Calu3 (cell line): ENCODE data around the gene LEF1. TPM values are rescaled to one million over a fixed set of nuclear protein-coding genes. Genes with fewer than 3 reads are reported as not detected.

ENCODE experiments used
- BruUV-seq: library from RNA; stranded (reverse); fragments of 400-500 nt; replicated peaks from 2 replicates; lab custom pipeline; 2021; lab: Mats Ljungman, UMichigan
- CTCF ChIA-PET: fragments of 300-600 bp; sonication (Branson Sonifier 250); formaldehyde crosslinking; loops from one replicate; lab custom pipeline; 2022; ENCODE audit warnings: antibody characterized with exemption; lab: Charles Lee
- DNase-seq: peaks from one replicate; pipeline ENCODE4 v3.0.0; 2022
- H3K27ac Mint-ChIP-seq: one replicate; pipeline ENCODE4 v1.8.0; 2022; ENCODE audit warnings: mixed read lengths; ENCODE audit not compliant: unreplicated experiment
- H3K27me3 Mint-ChIP-seq: one replicate; pipeline ENCODE4 v1.8.0; 2022; ENCODE audit warnings: mixed read lengths; ENCODE audit not compliant: unreplicated experiment
- H3K36me3 Mint-ChIP-seq: one replicate; pipeline ENCODE4 v1.8.0; 2022; ENCODE audit warnings: mild to moderate bottlenecking, moderate library complexity, mixed read lengths; ENCODE audit not compliant: insufficient read depth, unreplicated experiment
- H3K4me1 Mint-ChIP-seq: one replicate; pipeline ENCODE4 v1.8.0; 2022; ENCODE audit warnings: mild to moderate bottlenecking, low read depth, mixed read lengths; ENCODE audit not compliant: unreplicated experiment
- H3K4me3 Mint-ChIP-seq: one replicate; pipeline ENCODE4 v1.8.0; 2022; ENCODE audit warnings: mild to moderate bottlenecking, low read depth, moderate library complexity, mixed read lengths; ENCODE audit not compliant: unreplicated experiment
- H3K9me3 Mint-ChIP-seq: one replicate; pipeline ENCODE4 v1.8.0; 2022; ENCODE audit warnings: low read depth, mixed read lengths; ENCODE audit not compliant: unreplicated experiment
- intact Hi-C: fragments of 100-400 bp; cut with micrococcal nuclease; formaldehyde crosslinking; loops from one replicate; pipeline ENCODE4 v1.10.0; 2022; ENCODE audit not compliant: unreplicated experiment
- total RNA-seq: library from RNA; stranded (reverse); gene quantifications from 2 replicates; pipeline ENCODE4 v1.2.3, GENCODE V29; 2022
- TF ChIP-seq, protein P1 (sequence below): fragments of 200-600 bp; IDR thresholded peaks from one replicate; pipeline ENCODE4 v1.8.0; 2022; ENCODE audit warnings: antibody characterized with exemption; ENCODE audit not compliant: unreplicated experiment

LEF1 gene
- total RNA-seq, 1 experiment from 2014 or later, result not detected

DNA sequence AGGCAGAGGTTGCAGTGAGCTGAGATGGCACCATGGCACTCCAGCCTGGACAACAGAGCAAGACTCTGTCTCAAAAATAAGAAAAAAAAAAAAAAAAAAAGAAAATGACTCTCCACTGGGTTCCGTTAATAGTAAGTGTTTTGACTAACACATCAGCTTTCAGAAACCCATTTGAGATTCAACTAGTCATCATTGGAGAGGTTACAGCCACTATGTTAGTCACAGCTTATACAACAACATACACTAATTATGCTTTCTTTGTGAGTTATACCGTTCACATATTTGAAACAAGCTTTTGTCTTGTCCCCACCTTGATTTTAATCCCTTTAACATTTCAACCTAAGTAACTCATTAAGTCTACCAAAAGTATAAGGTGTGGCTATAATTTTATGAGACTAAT, 130.8 kb downstream of the LEF1 start:
- intact Hi-C loops, result no loop called here
- Mint-ChIP-seq H3K9me3 (no peaks in the 10 kb centered on the region), H3K4me3 (no peak overlapping the region), H3K36me3 (no peaks in the 10 kb centered on the region), H3K27ac (no peak overlapping the region), H3K27me3 (no peaks in the 10 kb centered on the region), H3K4me1 (no peaks in the 10 kb centered on the region)
- no TSS peak for BruUV-seq
- CTCF ChIA-PET, result interaction anchor here (0.6 kb wide), 3 partner anchors 27 to 531 kb away, joined by 3 to 8 read pairs (median 3); no protein-coding TSS in a partner anchor
- TF ChIP-seq, protein P1, sequence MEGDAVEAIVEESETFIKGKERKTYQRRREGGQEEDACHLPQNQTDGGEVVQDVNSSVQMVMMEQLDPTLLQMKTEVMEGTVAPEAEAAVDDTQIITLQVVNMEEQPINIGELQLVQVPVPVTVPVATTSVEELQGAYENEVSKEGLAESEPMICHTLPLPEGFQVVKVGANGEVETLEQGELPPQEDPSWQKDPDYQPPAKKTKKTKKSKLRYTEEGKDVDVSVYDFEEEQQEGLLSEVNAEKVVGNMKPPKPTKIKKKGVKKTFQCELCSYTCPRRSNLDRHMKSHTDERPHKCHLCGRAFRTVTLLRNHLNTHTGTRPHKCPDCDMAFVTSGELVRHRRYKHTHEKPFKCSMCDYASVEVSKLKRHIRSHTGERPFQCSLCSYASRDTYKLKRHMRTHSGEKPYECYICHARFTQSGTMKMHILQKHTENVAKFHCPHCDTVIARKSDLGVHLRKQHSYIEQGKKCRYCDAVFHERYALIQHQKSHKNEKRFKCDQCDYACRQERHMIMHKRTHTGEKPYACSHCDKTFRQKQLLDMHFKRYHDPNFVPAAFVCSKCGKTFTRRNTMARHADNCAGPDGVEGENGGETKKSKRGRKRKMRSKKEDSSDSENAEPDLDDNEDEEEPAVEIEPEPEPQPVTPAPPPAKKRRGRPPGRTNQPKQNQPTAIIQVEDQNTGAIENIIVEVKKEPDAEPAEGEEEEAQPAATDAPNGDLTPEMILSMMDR, result no peak
- DNase-seq, result no peak

DNA sequence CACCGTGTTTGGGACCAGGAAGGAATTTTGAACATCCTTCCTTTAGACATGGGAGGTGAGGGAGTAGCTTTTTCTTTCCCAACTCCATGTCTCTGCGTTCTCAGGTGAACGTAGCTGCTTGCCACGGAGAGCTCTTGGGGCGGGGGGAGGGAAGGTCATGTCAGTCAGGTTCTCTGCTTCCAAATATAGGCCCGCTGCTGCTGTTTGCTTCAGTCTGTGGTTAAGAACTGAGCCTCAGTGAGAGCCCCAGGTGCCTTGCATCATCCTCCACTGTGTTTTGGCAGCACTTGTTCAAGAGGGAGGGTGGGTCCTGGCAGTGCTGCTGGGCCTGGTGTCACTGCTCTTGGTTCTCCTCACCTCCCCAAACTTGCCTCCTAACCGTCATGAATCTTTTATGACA, 132.5 kb downstream of the LEF1 start:
- Mint-ChIP-seq H3K27ac (no peak overlapping the region), H3K36me3 (no peaks in the 10 kb centered on the region), H3K4me3 (no peak overlapping the region), H3K27me3 (no peaks in the 10 kb centered on the region), H3K4me1 (no peaks in the 10 kb centered on the region), H3K9me3 (no peaks in the 10 kb centered on the region)
- no peak for DNase-seq
- intact Hi-C loops, result no loop called here
- TF ChIP-seq, protein P1, result no peak
- BruUV-seq, result no TSS peak
- CTCF ChIA-PET, result no interaction called here

DNA sequence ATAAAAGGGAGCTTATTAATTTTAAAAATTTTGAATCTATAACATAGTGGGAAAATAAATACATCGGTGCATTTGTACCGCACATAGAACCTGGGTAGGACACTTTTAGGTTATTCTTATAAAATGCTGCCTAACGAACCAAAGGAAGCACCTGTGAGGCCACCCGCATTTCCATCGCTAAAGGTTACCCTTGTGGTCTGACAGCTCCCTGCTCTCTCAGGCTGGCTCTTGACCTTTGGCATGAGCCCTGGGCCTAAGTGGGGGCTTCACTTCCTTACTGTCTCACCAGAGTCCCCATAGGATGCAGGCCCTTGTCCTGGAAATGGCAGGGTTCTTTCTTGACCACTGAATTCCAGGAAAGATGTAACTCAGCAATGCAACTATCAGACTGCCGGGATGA, 133.0 kb downstream of the LEF1 start:
- intact Hi-C loops, result no loop called here
- DNase-seq, result no peak

DNA sequence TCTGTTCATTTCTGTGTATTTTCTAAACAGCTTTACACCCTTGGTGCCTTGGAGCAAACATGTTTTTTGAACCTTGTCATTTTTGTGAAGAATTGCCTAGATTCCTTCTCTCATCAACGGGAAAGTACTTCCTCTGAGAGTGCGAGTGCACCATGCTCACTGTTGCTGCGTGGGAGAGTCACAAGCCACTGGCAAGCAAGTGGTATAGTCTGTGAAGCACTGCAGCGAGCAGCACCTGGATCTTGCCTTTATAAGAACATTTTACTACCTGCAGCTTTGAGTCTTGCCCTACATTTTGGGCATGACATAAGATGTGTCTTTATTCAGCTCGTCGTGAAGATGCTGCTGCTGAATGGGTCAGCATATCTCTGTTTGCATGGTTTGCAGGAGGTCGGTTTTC, 134.2 kb downstream of the LEF1 start:
- Mint-ChIP-seq H3K27ac (no peak overlapping the region), H3K27me3 (no peaks in the 10 kb centered on the region), H3K36me3 (peaks cover 5% of the 10 kb centered on the region), H3K4me1 (no peaks in the 10 kb centered on the region), H3K9me3 (no peaks in the 10 kb centered on the region), H3K4me3 (no peak overlapping the region)
- no TSS peak for BruUV-seq
- intact Hi-C loops, result no loop called here
- TF ChIP-seq, protein P1, result no peak
- no peak for DNase-seq
- CTCF ChIA-PET, result no interaction called here

More for the DNA sequence above, 133.0 kb downstream of the LEF1 start:
- Mint-ChIP-seq H3K4me3 (no peak overlapping the region), H3K27ac (no peak overlapping the region), H3K9me3 (no peaks in the 10 kb centered on the region), H3K27me3 (no peaks in the 10 kb centered on the region), H3K36me3 (no peaks in the 10 kb centered on the region), H3K4me1 (no peaks in the 10 kb centered on the region)
- BruUV-seq, result no TSS peak
- CTCF ChIA-PET, result no interaction called here
- TF ChIP-seq, protein P1, result no peak
